Osteocyte (in vitro differentiated cells): ENCODE data around the gene NR2F1. TPM values are rescaled to one million over a fixed set of nuclear protein-coding genes. Genes with fewer than 3 reads are reported as not detected.

Source experiments
- DNase-seq: peaks from one replicate; pipeline ENCODE4 v3.0.0; 2021; ENCODE audit warnings: mixed read lengths; ENCODE audit not compliant: unreplicated experiment; ENCODE audit errors: extremely low spot score
- H3K27ac Mint-ChIP-seq: one replicate; pipeline ENCODE4 v1.8.0; 2021; ENCODE audit warnings: mild to moderate bottlenecking, mixed read lengths; ENCODE audit not compliant: unreplicated experiment
- H3K27me3 Mint-ChIP-seq: one replicate; pipeline ENCODE4 v1.8.0; 2021; ENCODE audit warnings: mixed read lengths; ENCODE audit not compliant: unreplicated experiment
- H3K36me3 Mint-ChIP-seq: one replicate; pipeline ENCODE4 v1.8.0; 2021; ENCODE audit warnings: mixed read lengths; ENCODE audit not compliant: unreplicated experiment
- H3K4me1 Mint-ChIP-seq: one replicate; pipeline ENCODE4 v1.8.0; 2021; ENCODE audit warnings: mixed read lengths; ENCODE audit not compliant: unreplicated experiment
- H3K4me3 Mint-ChIP-seq: one replicate; pipeline ENCODE4 v1.8.0; 2021; ENCODE audit warnings: mild to moderate bottlenecking, moderate library complexity, mixed read lengths; ENCODE audit not compliant: unreplicated experiment
- H3K9me3 Mint-ChIP-seq: one replicate; pipeline ENCODE4 v1.8.0; 2021; ENCODE audit warnings: mixed read lengths; ENCODE audit not compliant: unreplicated experiment
- CTCF ChIP-seq: fragments of 200-600 bp; sonication (generic); IDR thresholded peaks from 2 replicates; pipeline ENCODE4 v1.5.0; 2021; ENCODE audit warnings: antibody characterized with exemption, mild to moderate bottlenecking, moderate library complexity
- total RNA-seq: library from RNA; stranded (reverse); gene quantifications from 2 replicates; pipeline ENCODE4 v1.2.1, GENCODE V29; 2021

The NR2F1 gene
- total RNA-seq, 1 donor from 2014 or later = 197 TPM

GRCh38 chr5:93642526-93642925, 59.5 kb downstream of the NR2F1 start:
- Mint-ChIP-seq H3K9me3 (no peaks in the 10 kb centered on the region), H3K4me3 (no peak overlapping the region), H3K4me1 (no peaks in the 10 kb centered on the region), H3K36me3 (no peaks in the 10 kb centered on the region), H3K27me3 (no peaks in the 10 kb centered on the region), H3K27ac (no peak overlapping the region)
- DNase-seq = no peak
- no peak for TF ChIP-seq CTCF

Other genes starting within 250 kb of the NR2F1 start
- 40.9 and 42.8 TPM in 2 replicates for gene NR2F1-AS1, start 2.0 kb upstream of the NR2F1 start, total RNA-seq
- gene POU5F2, start 158.4 kb downstream of the NR2F1 start, total RNA-seq = 1.0 and 1.2 TPM in 2 replicates